A549 (cell line): Measurements from ENCODE around the gene PHEX. TPM values are rescaled to one million over a fixed set of nuclear protein-coding genes. Genes with fewer than 3 reads are reported as not detected.

Source experiments
- ATAC-seq, 2 experiments: fragments of 200-7000 bp in 1 of 2; fragments of >200 bp in 1 of 2; cut with Nextera tagmentation in 1 of 2; cut with Tn5 transposase in 1 of 2; 3 replicates each; pipeline versions ENCODE4 v1.8.0 to v1.9.1; 2018 to 2020; ENCODE audit warnings: mild to moderate bottlenecking in 1 of 2, moderate library complexity in 1 of 2
- CTCF ChIA-PET: fragments of 300-600 bp; sonication (Branson Sonifier 250); formaldehyde crosslinking; extraction: SDS; loops from one replicate; lab custom pipeline; 2021; ENCODE audit warnings: antibody characterized with exemption, inconsistent platforms; lab: Yijun Ruan, JAX
- POLR2A ChIA-PET: fragments of 350-600 bp; formaldehyde crosslinking; extraction: SDS; loops from one replicate; lab custom pipeline; 2021; ENCODE audit warnings: antibody characterized with exemption, inconsistent platforms; lab: Yijun Ruan, JAX
- DNase-seq, 2 experiments: peaks; one replicate each; pipeline versions ENCODE4 v3.0.0 to v3.0.0-alpha.2; 2011 to 2016; ENCODE audit warnings: low read depth in 1 of 2, low spot score in 1 of 2
- FAIRE-seq: peaks from 2 replicates; lab custom pipeline; 2011; peaks lifted over from hg19 to GRCh38; lab: Jason Lieb, UNC
- H3K27ac ChIP-seq, 2 experiments: fragments of >200 bp; sonication (Bioruptor Twin); formaldehyde crosslinking; 3 replicates each; pipeline ENCODE4 v1.5.1; 2016 to 2017
- H3K4me1 ChIP-seq: fragments of >200 bp; sonication (Bioruptor Twin); formaldehyde crosslinking; 3 replicates; pipeline ENCODE4 v1.6.1; 2016
- H3K4me2 ChIP-seq: fragments of >200 bp; sonication (Bioruptor Twin); formaldehyde crosslinking; 3 replicates; pipeline ENCODE4 v1.6.1; 2016
- H3K4me3 ChIP-seq: fragments of >200 bp; sonication (Bioruptor Twin); formaldehyde crosslinking; 3 replicates; pipeline ENCODE4 v1.5.1; 2016
- H3K9me3 ChIP-seq: fragments of >200 bp; sonication (Bioruptor Twin); formaldehyde crosslinking; 3 replicates; pipeline ENCODE4 v1.6.1; 2016
- BHLHE40 ChIP-seq: IDR thresholded peaks from 2 replicates; pipeline ENCODE4 v1.6.1; 2012; ENCODE audit warnings: low read depth, low read length, inconsistent platforms
- CBX8 ChIP-seq: fragments of 200-600 bp; sonication (generic); IDR thresholded peaks from 2 replicates; pipeline ENCODE4 v1.6.1; 2016
- CEBPB ChIP-seq, 2 experiments: fragments of >200 bp in 1 of 2; sonication (Bioruptor Twin) in 1 of 2; formaldehyde crosslinking in 1 of 2; IDR thresholded peaks; 2 replicates each; pipeline ENCODE4 v1.6.1; 2012 to 2016
- CTCF ChIP-seq: fragments of >200 bp; sonication (Bioruptor Twin); formaldehyde crosslinking; IDR thresholded peaks from 3 replicates; pipeline ENCODE4 v1.5.1; 2016
- E2F6 ChIP-seq: IDR thresholded peaks from 2 replicates; pipeline ENCODE4 v1.6.1; 2012; ENCODE audit warnings: low read depth, borderline replicate concordance
- EP300 ChIP-seq, 2 experiments: fragments of >200 bp; sonication (Bioruptor Twin); formaldehyde crosslinking; IDR thresholded peaks; 2 replicates in 1 of 2; 3 replicates in 1 of 2; pipeline ENCODE4 v1.6.1; 2016 to 2017
- ESRRA ChIP-seq: fragments of 150-350 bp; IDR thresholded peaks from 2 replicates; pipeline ENCODE4 v1.6.1; 2014; ENCODE audit warnings: mild to moderate bottlenecking, low read length, borderline replicate concordance
- FOSL2 ChIP-seq, 2 experiments: fragments of 450-650 bp in 1 of 2; fragments of >200 bp in 1 of 2; sonication (Bioruptor Twin) in 1 of 2; formaldehyde crosslinking; IDR thresholded peaks; 2 replicates each; pipeline versions ENCODE4 v1.5.0 to v1.6.1; 2016 to 2020; ENCODE audit warnings: mild to moderate bottlenecking in 1 of 2, moderate library complexity in 1 of 2
- GATA3 ChIP-seq: IDR thresholded peaks from 2 replicates; pipeline ENCODE4 v1.6.1; 2012; ENCODE audit warnings: borderline replicate concordance
- HEYL ChIP-seq: fragments of 250-450 bp; sonication (Bioruptor Pico); IDR thresholded peaks from 2 replicates; pipeline ENCODE4 v1.8.0; 2021; ENCODE audit warnings: mild to moderate bottlenecking, moderate library complexity
- HOXB13 ChIP-seq: fragments of 250-450 bp; sonication (Bioruptor Pico); IDR thresholded peaks from 2 replicates; pipeline ENCODE4 v1.5.0; 2020; ENCODE audit warnings: low read depth, mild to moderate bottlenecking, moderate library complexity
- HOXB5 ChIP-seq: fragments of 250-450 bp; sonication (Bioruptor Pico); IDR thresholded peaks from 2 replicates; pipeline ENCODE4 v1.5.0; 2020; ENCODE audit warnings: mild to moderate bottlenecking, moderate library complexity
- JUN ChIP-seq, 2 experiments: fragments of >200 bp; sonication (Bioruptor Twin); formaldehyde crosslinking; IDR thresholded peaks; 2 replicates in 1 of 2; 3 replicates in 1 of 2; pipeline ENCODE4 v1.6.1; 2016 to 2017
- MAX ChIP-seq: IDR thresholded peaks from 2 replicates; pipeline ENCODE4 v1.6.1; 2012
- NR3C1 ChIP-seq: fragments of >200 bp; sonication (Bioruptor Twin); formaldehyde crosslinking; IDR thresholded peaks from 3 replicates; pipeline ENCODE4 v1.6.1; 2017
- POLR2A ChIP-seq: IDR thresholded peaks from 2 replicates; pipeline ENCODE4 v1.6.1; 2012; ENCODE audit warnings: mild to moderate bottlenecking, low read length
- SMC3 ChIP-seq: fragments of >200 bp; sonication (Bioruptor Twin); formaldehyde crosslinking; IDR thresholded peaks from 3 replicates; pipeline ENCODE4 v1.6.1; 2018; ENCODE audit warnings: inconsistent platforms
- TFCP2L1 ChIP-seq: fragments of 250-450 bp; sonication (Bioruptor Pico); IDR thresholded peaks from 2 replicates; pipeline ENCODE4 v1.5.0; 2021; ENCODE audit warnings: mild to moderate bottlenecking
- USF2 ChIP-seq: fragments of 450-650 bp; IDR thresholded peaks from 2 replicates; pipeline ENCODE4 v1.6.1; 2014; ENCODE audit warnings: antibody characterized with exemption
- ZC3H11A ChIP-seq: fragments of 450-650 bp; IDR thresholded peaks from 2 replicates; pipeline ENCODE4 v1.6.1; 2014; ENCODE audit warnings: antibody characterized with exemption, mild to moderate bottlenecking
- WGBS: methylation state at CpG from one replicate; pipeline ENCODE4 v1.1.6; 2017; ENCODE audit errors: missing lambda C conversion rate; 5-methylcytosine and 5-hydroxymethylcytosine counted together
- polyA plus RNA-seq, 4 experiments: library from polyadenylated mRNA; depleted of rRNA in 3 of 4; stranded (reverse); fragments of >200 nt; fragmentation: RNase III in 1 of 4; extraction: RNeasy Plus Mini Kit Qiagen cat#74134 plus additional on column Dnase treatment in 1 of 4; gene quantifications; 2 replicates in 3 of 4; 3 replicates in 1 of 4; pipeline ENCODE4 v1.2.3, GENCODE V29; 2011 to 2017

The PHEX gene
- polyA plus RNA-seq, 2 of the 4 experiments (the other 2 are of a cell fraction) = 0.28 to 0.98 TPM

GRCh38 chrX:22136711-22137110 is 104.6 kb downstream of the PHEX start (continued):
- TF ChIP-seq CTCF (no peak), E2F6 (no peak)

GRCh38 chrX:22139822-22140221 is 107.7 kb downstream of the PHEX start:
- Histone ChIP-seq H3K27ac (no peak overlapping the region), H3K4me2 (no peak overlapping the region), H3K4me3 (no peak overlapping the region), H3K9me3 (no peaks in the 10 kb centered on the region), H3K4me1 (peaks cover 24% of the 10 kb centered on the region)
- ATAC-seq (no peak), FAIRE-seq (no peak), DNase-seq (no peak)
- POLR2A ChIA-PET = no interaction called here
- CTCF ChIA-PET = no interaction called here
- WGBS = 80% methylated on average over 1 of the region's 1 CpG
- TF ChIP-seq E2F6 (no peak), GATA3 (no peak), BHLHE40 (no peak), EP300 (IDR thresholded peaks at IDR 0.05) (no peak), ESRRA (no peak), NR3C1 (no peak), TFCP2L1 (CRISPR knock-in tag) (no peak), ZC3H11A (no peak), POLR2A (no peak), SMC3 (no peak), HOXB13 (CRISPR knock-in tag) (no peak), MAX (no peak), JUN (IDR thresholded peaks at IDR 0.05) (no peak), FOSL2 (IDR thresholded peaks at IDR 0.05) (no peak), FOSL2 (CRISPR knock-in tag; IDR thresholded peaks at IDR 0.05) (no peak), HOXB5 (CRISPR knock-in tag) (no peak), USF2 (no peak)

GRCh38 chrX:22141047-22141730 is 109.1 kb downstream of the PHEX start:
- ATAC-seq = no peak
- H3K27ac ChIP-seq = no peak overlapping the region
- no peak for FAIRE-seq
- CTCF ChIA-PET = no interaction called here
- TF ChIP-seq FOSL2 (IDR thresholded peaks at IDR 0.05) (no peak), FOSL2 (CRISPR knock-in tag; IDR thresholded peaks at IDR 0.05) (no peak)
- TF ChIP-seq, all 56 proteins: peak for 0
- Histone ChIP-seq H3K9me3 (no peaks in the 10 kb centered on the region), H3K4me3 (no peak overlapping the region), H3K4me1 (peaks cover 13% of the 10 kb centered on the region), H3K4me2 (no peak overlapping the region)
- POLR2A ChIA-PET = no interaction called here
- DNase-seq = no peak
- 88% methylated on average over 4 of the region's 4 CpGs for WGBS

- CTCF ChIA-PET = no interaction called here
- no peak for FAIRE-seq
- POLR2A ChIA-PET = no interaction called here
These were observed 115.1 kb downstream of the PHEX start for GRCh38 chrX:22147214-22147613.

More at GRCh38 chrX:22147214-22147613, 115.1 kb downstream of the PHEX start:
- Histone ChIP-seq H3K9me3 (no peaks in the 10 kb centered on the region), H3K4me3 (no peak overlapping the region), H3K4me2 (no peak overlapping the region), H3K4me1 (no peaks in the 10 kb centered on the region), H3K27ac (no peak overlapping the region)
- WGBS = 89% methylated on average over 1 of the region's 1 CpG
- DNase-seq (no peak), ATAC-seq (no peak)
- no peak for TF ChIP-seq HEYL (CRISPR knock-in tag)
- TF ChIP-seq CBX8 = no peak
- TF ChIP-seq CEBPB (IDR thresholded peaks at IDR 0.05) = no peak
